C4-2B (cell line): ENCODE results near the gene ANKRD27.

ENCODE experiments used
- H3K27ac ChIP-seq: fragments of 450-650 bp; 2 replicates; pipeline ENCODE4 v1.5.1; 2017
- ZFX ChIP-seq: fragments of 450-650 bp; IDR thresholded peaks from 2 replicates; pipeline ENCODE4 v1.6.1; 2017
- TF ChIP-seq, protein P1 (sequence below): fragments of 450-650 bp; conservative IDR thresholded peaks from 2 replicates; pipeline ENCODE4 v1.5.1; 2017; ENCODE audit warnings: mild to moderate bottlenecking

The ANKRD27 gene

GRCh38 chr19:32558607-32559228 lies 116.3 kb downstream of the ANKRD27 start:
- TF ChIP-seq, protein P1, sequence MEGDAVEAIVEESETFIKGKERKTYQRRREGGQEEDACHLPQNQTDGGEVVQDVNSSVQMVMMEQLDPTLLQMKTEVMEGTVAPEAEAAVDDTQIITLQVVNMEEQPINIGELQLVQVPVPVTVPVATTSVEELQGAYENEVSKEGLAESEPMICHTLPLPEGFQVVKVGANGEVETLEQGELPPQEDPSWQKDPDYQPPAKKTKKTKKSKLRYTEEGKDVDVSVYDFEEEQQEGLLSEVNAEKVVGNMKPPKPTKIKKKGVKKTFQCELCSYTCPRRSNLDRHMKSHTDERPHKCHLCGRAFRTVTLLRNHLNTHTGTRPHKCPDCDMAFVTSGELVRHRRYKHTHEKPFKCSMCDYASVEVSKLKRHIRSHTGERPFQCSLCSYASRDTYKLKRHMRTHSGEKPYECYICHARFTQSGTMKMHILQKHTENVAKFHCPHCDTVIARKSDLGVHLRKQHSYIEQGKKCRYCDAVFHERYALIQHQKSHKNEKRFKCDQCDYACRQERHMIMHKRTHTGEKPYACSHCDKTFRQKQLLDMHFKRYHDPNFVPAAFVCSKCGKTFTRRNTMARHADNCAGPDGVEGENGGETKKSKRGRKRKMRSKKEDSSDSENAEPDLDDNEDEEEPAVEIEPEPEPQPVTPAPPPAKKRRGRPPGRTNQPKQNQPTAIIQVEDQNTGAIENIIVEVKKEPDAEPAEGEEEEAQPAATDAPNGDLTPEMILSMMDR = no peak
- TF ChIP-seq ZFX = no peak
- H3K27ac ChIP-seq = no peak overlapping the region

DNA sequence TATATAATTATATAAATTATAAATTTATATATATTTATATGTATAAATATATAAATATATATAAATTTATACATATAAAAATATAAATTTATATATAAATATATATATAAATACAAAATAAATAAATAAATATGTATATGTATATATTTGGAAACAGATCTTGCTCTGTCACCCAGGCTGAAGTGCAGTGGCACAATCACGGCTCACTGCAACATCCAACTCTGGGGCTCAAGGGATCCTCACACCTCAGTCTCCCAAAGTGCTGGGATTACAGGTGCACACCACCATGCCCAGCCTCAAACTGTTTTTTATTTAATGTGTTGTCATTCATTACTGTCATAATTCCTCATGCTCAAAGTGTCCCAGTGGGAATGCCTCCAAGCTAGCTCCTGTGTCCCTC lies 119.2 kb downstream of the ANKRD27 start:
- no peak for TF ChIP-seq ZFX
- TF ChIP-seq, protein P1 = no peak

DNA sequence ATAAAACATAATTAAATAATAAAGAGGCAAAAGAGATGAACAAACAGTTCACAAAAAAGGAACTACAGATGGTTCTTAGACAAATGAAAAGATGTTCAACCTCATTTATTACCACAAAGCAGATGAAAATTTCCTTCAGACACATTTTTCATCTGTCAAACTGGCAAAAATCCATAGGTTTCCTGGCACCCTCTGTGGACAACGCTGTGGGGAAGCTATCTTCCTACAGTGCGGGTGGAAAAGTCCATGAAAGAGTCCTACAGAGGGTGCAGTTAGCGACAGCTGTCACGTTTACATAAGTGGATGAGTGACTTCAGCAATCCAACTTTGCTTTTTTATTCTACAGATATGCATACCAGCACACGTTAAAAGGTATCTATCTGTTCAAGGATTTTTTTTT lies 124.3 kb downstream of the ANKRD27 start:
- no peak for TF ChIP-seq ZFX
- TF ChIP-seq, protein P1 = no peak
- no peak overlapping the region for H3K27ac ChIP-seq

More for the DNA sequence above, 119.2 kb downstream of the ANKRD27 start:
- H3K27ac ChIP-seq = no peak overlapping the region
